ENCODE measurements around the gene KICS2.

Gene KICS2

DNA sequence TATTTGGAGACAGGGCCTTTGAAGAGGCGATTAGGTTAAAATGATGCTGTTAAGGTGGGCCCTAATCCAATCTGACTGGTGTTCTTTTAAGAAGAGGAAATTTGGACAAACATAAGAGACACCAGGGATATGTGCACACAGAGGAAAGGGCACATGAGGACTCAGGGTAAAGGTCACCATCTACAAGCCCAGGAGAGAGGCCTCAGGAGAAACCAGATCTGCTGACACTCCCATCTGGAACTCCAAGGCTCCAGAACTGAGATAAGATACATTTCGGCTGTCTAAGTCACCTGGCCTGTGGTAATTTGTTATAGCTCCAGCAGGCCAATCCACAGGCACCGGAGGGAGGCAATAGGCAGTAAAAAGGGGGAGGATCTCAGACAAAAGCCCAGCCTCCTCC, 48.6 kb downstream of the KICS2 start:
- Histone ChIP-seq H3K9me3 (ENCODE audit: control insufficient read depth, insufficient read depth, low read depth, low read length) (no peaks in the 10 kb centered on the region), H3K36me3 (ENCODE audit: control insufficient read depth, insufficient read depth, low read length) (no peaks in the 10 kb centered on the region), H3K9ac (ENCODE audit: low read length) (no peak overlapping the region), H3K4me1 (ENCODE audit: control insufficient read depth, insufficient read depth, low read length) (peaks cover 22% of the 10 kb centered on the region), H3K4me3 (ENCODE audit: low read depth, low read length) (no peak overlapping the region), H3K27me3 (ENCODE audit: control insufficient read depth, insufficient read depth, low read length) (no peaks in the 10 kb centered on the region), H3K27ac (ENCODE audit: low read depth, low read length) (no peak overlapping the region)
